Parathyroid adenoma (tissue), 2 donors: ENCODE data around the gene IWS1.

ENCODE experiments used
- H2AFZ ChIP-seq: fragments of 300-600 bp; sonication (generic); one replicate; pipeline ENCODE4 v1.7.0; 2017; ENCODE audit warnings: antibody characterized with exemption, mild to moderate bottlenecking
- H3K27ac ChIP-seq: fragments of 300-600 bp; sonication (generic); one replicate; pipeline ENCODE4 v1.7.0; 2017
- H3K27me3 ChIP-seq: fragments of 300-600 bp; sonication (generic); one replicate; pipeline ENCODE4 v1.7.0; 2017; ENCODE audit warnings: low read length; ENCODE audit not compliant: control insufficient read depth, insufficient read depth
- H3K36me3 ChIP-seq: fragments of 300-600 bp; sonication (generic); one replicate; pipeline ENCODE4 v1.7.0; 2017; ENCODE audit warnings: low read length; ENCODE audit not compliant: control insufficient read depth, insufficient read depth
- H3K4me1 ChIP-seq: fragments of 300-600 bp; sonication (generic); one replicate; pipeline ENCODE4 v1.7.0; 2017; ENCODE audit warnings: control low read depth
- H3K4me2 ChIP-seq: fragments of 300-600 bp; sonication (generic); one replicate; pipeline ENCODE4 v1.7.0; 2017; ENCODE audit warnings: low read length
- H3K4me3 ChIP-seq: fragments of 300-600 bp; sonication (generic); one replicate; pipeline ENCODE4 v1.7.0; 2017; ENCODE audit warnings: low read depth, low read length
- H3K79me2 ChIP-seq: fragments of 300-600 bp; sonication (generic); one replicate; pipeline ENCODE4 v1.7.0; 2017; ENCODE audit warnings: control low read depth
- H3K9ac ChIP-seq: fragments of 300-600 bp; sonication (generic); one replicate; pipeline ENCODE4 v1.7.0; 2017; ENCODE audit warnings: mild to moderate bottlenecking
- H3K9me3 ChIP-seq: fragments of 300-600 bp; sonication (generic); one replicate; pipeline ENCODE4 v1.7.0; 2017; ENCODE audit warnings: low read length; ENCODE audit not compliant: control insufficient read depth
- TF ChIP-seq, protein P1 (sequence below): fragments of 300-600 bp; sonication (generic); IDR thresholded peaks from one replicate; pipeline ENCODE4 v1.7.0; 2017; ENCODE audit warnings: antibody characterized with exemption, mild to moderate bottlenecking
- donor health status: primary hyperparathyroidism.

Gene IWS1

GRCh38 chr2:127479866-127480743, 46.2 kb downstream of the IWS1 start:
- H3K4me2 ChIP-seq: no peak overlapping the region
- no peak overlapping the region for H3K4me3 ChIP-seq
- no peaks in the 10 kb centered on the region for H3K4me1 ChIP-seq
- H3K27ac ChIP-seq: no peak overlapping the region
- H3K9me3 ChIP-seq: no peaks in the 10 kb centered on the region
- no peaks in the 10 kb centered on the region for H3K79me2 ChIP-seq
- TF ChIP-seq, protein P1, sequence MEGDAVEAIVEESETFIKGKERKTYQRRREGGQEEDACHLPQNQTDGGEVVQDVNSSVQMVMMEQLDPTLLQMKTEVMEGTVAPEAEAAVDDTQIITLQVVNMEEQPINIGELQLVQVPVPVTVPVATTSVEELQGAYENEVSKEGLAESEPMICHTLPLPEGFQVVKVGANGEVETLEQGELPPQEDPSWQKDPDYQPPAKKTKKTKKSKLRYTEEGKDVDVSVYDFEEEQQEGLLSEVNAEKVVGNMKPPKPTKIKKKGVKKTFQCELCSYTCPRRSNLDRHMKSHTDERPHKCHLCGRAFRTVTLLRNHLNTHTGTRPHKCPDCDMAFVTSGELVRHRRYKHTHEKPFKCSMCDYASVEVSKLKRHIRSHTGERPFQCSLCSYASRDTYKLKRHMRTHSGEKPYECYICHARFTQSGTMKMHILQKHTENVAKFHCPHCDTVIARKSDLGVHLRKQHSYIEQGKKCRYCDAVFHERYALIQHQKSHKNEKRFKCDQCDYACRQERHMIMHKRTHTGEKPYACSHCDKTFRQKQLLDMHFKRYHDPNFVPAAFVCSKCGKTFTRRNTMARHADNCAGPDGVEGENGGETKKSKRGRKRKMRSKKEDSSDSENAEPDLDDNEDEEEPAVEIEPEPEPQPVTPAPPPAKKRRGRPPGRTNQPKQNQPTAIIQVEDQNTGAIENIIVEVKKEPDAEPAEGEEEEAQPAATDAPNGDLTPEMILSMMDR: no peak
- H3K36me3 ChIP-seq: no peaks in the 10 kb centered on the region
- H3K9ac ChIP-seq: no peak overlapping the region
- no peak overlapping the region for H2AFZ ChIP-seq
- H3K27me3 ChIP-seq: no peaks in the 10 kb centered on the region

- Histone ChIP-seq H3K9me3 (no peaks in the 10 kb centered on the region), H3K9ac (no peak overlapping the region), H3K4me3 (no peak overlapping the region), H3K79me2 (no peaks in the 10 kb centered on the region), H3K4me1 (no peaks in the 10 kb centered on the region), H3K36me3 (no peaks in the 10 kb centered on the region), H3K4me2 (no peak overlapping the region), H3K27me3 (no peaks in the 10 kb centered on the region), H2AFZ (no peak overlapping the region), H3K27ac (no peak overlapping the region)
- TF ChIP-seq, protein P1: peak; percentile 64
Measured at GRCh38 chr2:127479219-127479825, 47.0 kb downstream of the IWS1 start.

DNA sequence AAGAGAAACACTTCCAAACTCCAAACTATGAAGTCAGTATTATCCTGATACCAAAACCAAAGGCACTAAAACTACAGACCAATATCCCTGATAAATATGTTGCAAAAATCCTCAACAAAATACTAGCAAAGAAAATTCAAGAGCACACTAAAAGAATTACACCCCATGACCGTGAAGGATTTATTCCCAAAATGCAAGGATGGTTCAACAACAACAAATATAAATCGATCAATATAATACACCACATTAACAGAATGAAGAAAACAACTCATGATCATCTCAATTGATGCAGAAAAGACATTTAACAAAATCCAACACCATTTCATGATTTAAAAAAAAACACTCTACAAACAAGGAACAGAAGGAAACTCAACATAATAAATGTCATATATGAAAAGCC, 50.5 kb downstream of the IWS1 start:
- TF ChIP-seq, protein P1: no peak
- Histone ChIP-seq H3K79me2 (no peaks in the 10 kb centered on the region), H3K27ac (no peak overlapping the region), H3K4me2 (no peak overlapping the region), H3K9me3 (no peaks in the 10 kb centered on the region), H3K4me3 (no peak overlapping the region), H3K36me3 (no peaks in the 10 kb centered on the region), H2AFZ (no peak overlapping the region), H3K27me3 (no peaks in the 10 kb centered on the region), H3K9ac (no peak overlapping the region), H3K4me1 (no peaks in the 10 kb centered on the region)

- Histone ChIP-seq H3K79me2 (no peaks in the 10 kb centered on the region), H3K27me3 (no peaks in the 10 kb centered on the region), H3K9ac (no peak overlapping the region), H3K4me3 (no peak overlapping the region), H3K4me2 (no peak overlapping the region), H3K27ac (no peak overlapping the region), H3K4me1 (no peaks in the 10 kb centered on the region), H2AFZ (no peak overlapping the region), H3K9me3 (no peaks in the 10 kb centered on the region), H3K36me3 (no peaks in the 10 kb centered on the region)
- TF ChIP-seq, protein P1: no peak
Measured at GRCh38 chr2:127472268-127472667, 54.0 kb downstream of the IWS1 start.
